GM21528 (cell line): ENCODE results near the gene MOBP.
"Not testable (repeated sequence)": the region's sequence is repeated elsewhere in the genome, so short reads cannot be mapped to it uniquely, and the experiment has no call there.

Experiments
- ATAC-seq: cut with Tn5 transposase; IDR thresholded peaks from one replicate; pipeline ENCODE4 v1.9.1; 2021; ENCODE audit warnings: mild to moderate bottlenecking, moderate library complexity; ENCODE audit not compliant: unreplicated experiment, low FRiP score

Gene MOBP

DNA sequence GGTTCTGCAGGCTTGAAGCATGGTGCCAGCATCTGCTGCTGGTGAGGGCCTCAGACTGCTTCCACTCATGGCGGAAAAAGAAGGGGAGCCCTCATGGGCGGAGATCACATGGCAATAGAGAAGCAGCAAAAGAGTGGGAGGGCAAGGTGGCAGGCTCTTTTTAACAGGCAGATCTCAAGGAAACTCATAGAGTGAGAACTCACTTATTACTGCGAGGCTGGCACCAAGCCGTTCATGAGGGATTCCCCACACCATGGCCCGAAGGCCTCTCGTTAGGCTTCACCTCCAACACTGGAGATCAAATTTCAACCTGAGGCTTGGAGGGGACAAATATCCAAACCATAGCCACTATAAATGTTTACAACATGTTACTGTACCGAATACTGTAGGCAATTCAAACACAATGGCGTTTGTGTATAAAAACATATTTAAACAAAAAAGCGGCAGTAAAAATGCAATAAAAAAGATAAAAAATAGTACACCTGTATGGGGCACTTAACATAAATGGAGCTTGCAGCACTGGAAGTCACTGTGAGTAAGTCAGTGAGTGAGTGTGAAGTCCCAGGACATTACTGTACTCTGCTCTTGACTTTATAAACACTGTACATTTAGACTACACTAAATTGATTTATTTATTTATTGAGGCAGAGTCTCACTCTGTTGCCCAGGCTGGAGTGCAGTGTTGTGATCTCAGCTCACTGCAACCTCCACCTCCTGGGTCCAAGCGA, 18.8 kb upstream of the MOBP start:
- no peak for ATAC-seq

DNA sequence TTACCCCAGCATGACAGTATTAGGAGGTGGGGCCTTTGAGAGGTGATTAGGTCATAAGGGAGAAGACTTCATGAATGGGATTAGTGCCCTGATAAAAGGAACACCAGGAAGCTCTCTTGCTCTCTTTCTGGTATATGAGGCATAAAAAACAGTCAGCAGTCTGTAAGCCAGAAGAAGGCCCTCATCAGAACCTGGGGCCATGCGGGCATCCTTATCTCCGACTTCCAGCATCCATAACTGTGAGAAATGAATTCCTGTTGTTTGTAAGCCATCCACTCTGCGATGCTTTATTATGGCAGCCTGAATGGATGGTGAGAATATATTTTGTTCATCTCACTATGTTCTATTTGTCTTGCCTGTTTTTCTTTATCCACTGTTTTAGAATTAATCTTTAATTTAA, 17.7 kb upstream of the MOBP start:
- ATAC-seq, result no peak

DNA sequence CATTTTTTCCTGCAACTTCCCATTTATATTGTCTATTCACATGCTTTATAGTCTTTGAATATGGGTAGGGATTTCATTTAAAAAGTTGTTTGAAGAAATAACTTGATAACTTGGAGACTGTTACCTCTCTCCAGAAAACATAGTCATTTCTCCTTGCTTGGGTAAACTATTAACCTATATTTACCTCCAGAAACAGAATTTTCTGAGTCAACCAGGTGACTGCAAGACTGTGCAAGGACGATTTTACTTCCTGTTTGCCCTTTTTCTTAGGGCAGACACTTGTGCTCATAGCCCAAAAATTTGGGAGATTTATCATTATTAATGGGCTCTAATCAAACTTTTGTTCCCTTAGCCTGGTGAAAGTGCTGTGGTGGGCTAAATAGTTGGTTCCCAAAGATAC, 14.3 kb upstream of the MOBP start:
- no peak for ATAC-seq

GRCh38 chr3:39453872-39454271, 13.6 kb upstream of the MOBP start:
- ATAC-seq, result not testable (repeated sequence)

DNA sequence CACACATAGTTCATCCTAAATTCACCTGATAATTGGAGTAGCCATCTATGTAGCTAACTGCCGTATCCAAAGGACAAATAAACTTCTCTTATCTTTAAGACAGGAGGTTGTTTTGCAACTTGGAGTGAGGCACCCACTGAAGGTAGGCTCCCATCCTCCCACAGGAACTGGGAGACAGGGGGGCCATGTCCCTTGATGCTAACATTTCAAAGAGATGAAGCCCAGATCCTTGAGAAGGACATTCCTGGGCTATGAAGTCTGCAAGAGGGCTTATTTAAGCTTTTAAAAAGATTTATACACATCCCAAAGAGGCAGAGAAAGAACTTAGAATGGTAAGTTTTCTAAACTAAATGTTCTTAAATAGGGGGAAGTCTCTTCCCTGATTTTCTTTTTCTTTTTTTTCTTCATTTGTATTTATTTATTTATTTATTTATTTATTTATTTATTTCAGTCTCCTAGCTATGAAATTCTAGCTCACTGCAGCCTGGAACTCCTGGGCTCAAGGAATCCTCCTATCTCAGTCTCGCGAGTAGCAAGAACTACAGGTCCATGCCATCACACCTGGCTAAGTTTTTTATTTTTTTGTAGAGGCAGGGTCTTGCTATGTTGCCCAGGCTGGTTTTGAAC, 12.8 kb upstream of the MOBP start:
- ATAC-seq, result no peak

- no peak for ATAC-seq
Observed at GRCh38 chr3:39456159-39456558, 11.3 kb upstream of the MOBP start.

- no peak for ATAC-seq
Observed at GRCh38 chr3:39457361-39457760, 10.1 kb upstream of the MOBP start.

- not testable (repeated sequence) for ATAC-seq
Observed at GRCh38 chr3:39458579-39458978, 8.9 kb upstream of the MOBP start.

GRCh38 chr3:39460677-39461076, 6.8 kb upstream of the MOBP start:
- ATAC-seq, result no peak

DNA sequence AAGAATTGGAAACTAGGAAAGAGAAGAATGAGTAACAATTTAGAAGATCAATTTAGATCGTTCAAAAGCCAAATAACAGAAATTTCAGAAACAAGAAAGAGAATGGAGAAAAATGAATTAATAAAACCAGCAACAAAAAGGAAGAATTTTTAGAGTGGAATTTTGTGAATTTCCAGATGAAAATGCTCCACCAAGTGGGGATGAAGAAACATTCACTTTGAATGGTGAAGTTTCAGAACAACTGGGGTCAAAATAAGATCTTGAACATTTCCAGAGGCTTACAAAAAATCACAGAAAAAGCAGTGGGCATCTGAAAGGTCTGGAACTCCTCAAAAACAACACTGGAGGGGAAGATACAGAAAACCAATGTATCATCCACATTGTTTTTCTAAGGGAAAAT, 4.2 kb upstream of the MOBP start:
- ATAC-seq, result no peak

DNA sequence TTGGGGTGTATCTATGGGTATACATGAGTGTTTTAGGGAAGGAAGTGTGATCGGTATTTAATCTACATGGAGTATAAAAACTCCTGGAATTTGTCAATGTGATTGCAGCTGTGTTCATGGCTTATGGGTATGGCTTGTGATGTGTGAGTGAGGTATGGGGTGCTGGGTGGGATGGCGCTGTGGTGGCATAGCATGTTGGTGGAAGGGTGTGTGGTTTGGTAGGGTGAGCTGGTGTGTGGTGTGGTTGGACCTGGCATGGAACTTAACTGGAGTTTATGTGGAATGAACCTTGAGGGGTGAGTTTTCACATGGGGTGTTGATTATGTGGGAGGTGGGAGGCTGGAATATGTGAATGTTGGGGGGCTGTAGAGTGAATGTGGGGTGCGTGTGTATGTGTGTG, 492 bp upstream of the MOBP start:
- no peak for ATAC-seq

- ATAC-seq, result no peak
Observed at GRCh38 chr3:39468108-39468436, 592 bp downstream of the MOBP start.

GRCh38 chr3:39469258-39469657, 1.8 kb downstream of the MOBP start:
- no peak for ATAC-seq

GRCh38 chr3:39469945-39470344, 2.5 kb downstream of the MOBP start:
- ATAC-seq, result no peak

DNA sequence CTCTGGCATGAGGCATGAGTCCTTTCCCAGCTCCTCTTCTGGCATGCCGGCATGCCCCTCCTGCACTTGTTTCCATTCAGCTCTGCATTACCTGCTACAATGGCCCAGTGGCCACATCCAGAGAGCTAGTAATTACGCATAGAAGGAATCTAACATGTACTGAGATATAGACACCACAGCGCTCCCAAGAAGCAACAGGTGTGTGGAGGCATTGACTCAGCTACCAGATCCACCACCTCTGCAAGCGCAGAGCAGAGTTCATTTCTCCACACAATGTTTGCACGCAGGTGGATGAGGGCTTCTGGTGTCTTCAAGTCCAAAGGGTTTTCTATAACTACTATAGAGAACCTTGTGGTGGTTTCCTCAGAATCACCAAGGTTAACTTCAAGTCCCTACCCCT, 4.2 kb downstream of the MOBP start:
- no peak for ATAC-seq

DNA sequence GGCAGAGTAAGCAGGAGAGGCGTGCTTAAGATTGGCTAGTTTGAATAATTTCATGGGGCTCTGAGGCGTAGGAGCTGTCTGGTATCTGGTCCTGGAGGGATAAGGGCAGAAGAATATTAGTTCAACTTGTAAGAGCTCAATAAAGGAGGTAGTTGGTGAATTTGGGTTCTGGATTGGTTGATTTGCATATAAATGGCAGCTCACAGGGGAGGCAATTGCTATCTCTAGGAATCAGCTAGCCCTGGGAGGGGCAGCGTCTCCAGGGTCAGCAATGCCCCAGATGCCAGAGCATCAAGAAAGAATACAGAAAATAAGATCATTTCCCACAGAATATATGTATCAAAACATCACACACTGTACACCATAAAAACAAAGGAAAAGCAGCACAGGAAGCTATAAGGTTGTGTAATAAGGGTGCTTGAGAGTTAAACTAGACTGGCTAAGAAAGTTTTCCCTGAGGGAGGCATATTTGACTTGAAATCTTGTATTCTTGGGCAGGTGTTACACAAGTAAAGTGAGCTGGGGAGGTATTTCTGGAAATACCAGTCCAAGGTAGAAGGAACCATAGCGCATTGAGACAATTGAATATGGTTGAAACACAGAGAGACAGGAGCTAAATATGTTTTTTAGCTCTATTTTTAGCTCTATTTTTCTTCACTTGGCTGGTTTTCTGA, 6.1 kb downstream of the MOBP start:
- ATAC-seq, result no peak

DNA sequence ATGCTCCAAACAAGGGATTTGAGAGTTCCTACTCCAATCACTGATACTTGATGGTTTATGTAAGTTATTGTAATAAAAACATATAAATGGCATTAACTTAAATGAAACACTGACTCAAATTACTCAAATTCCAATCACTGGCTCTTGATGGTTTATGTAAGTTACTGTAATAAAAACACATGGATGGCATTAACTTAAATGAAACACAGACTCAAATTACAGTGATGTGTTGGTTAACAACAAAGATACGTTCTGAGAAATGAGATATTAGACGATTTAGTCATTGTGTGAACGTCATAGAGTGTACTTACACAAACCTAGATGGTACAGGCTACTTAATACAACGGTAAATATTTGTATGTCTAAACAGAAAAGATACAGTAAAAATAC, 6.6 kb downstream of the MOBP start:
- ATAC-seq, result no peak

DNA sequence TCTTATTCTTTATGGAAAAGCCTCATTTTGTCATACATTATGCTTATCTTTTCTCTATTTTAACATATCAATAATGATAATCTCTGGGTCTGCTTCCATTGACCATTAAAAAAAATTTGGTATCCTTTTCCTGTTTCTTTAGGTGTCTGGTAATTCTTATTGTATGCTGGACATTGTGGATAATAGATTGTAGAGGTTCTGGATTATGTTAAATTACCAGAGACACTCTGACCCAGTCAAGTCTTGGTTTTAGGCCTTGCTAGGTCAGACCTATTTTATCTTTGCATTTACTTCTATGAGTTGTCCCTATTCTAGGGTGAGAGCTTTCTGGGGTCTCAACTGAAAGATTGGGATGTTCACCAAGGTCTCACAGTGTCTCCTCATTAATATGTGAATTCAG, 9.3 kb downstream of the MOBP start:
- ATAC-seq, result no peak

- ATAC-seq, result no peak
Observed at GRCh38 chr3:39478226-39478625, 10.7 kb downstream of the MOBP start.

DNA sequence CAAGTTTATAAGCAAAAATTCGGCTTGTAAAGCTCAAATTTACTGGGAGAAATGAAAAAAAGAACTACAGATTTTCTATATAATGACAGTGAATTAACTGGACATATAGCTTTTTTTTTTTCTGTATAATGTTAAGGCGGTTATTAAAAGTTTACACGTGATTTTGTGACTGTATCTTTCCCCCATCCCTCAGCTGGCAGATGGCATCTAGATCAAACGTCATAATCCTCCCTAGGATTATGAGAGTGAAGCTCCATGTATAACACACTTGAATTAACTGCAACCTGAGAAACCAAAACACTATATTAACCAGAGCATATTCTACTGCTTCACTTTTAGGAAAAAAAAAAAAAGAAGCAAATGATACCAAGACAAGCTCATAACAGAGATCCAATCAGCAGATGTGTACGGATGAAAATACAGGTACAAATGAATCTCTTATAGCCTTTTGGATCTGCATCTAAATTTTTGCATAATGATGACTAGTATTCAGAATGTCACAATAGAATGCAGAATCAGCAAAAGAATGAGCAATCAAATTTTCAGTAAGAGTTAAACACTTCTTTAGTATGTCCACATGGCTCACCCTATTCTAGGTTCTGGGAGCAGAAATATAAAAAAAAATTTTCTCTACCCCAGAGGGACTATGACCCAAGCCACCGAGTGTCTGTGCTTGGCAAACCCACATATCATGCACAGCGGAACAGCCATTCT, 12.4 kb downstream of the MOBP start:
- ATAC-seq, result no peak

DNA sequence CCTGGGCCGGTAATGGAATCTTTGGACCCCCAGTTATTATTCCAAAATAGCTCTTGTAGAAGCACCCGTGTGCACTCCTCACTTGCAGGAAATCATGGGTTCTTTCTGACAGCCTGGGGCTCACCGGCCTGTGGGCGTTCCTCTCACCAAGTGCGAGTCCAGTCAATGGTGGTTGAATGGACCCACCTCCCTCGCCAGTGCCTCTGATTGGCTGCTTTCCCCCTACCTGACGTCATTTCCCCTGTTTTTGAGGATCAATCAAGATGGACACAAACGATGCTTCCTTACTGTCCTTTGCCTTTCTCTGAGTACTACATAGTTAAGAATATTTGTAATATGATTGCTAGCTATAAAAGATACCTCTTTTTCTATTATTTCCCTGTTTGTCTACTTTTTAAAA, 18.1 kb downstream of the MOBP start:
- no peak for ATAC-seq
